ENCODE results near the gene KCTD2.

The KCTD2 gene

GRCh38 chr17:75011401-75012095 lies 35.5 kb upstream of the KCTD2 start:
- Histone ChIP-seq H3K27ac (replicated peaks) (no peak overlapping the region; the same call in 1 of the 2 replicates), H3K4me3 (replicated peaks; ENCODE audit: insufficient read depth, low read length) (no peak overlapping the region), H3K27me3 (ENCODE audit: insufficient read depth, poor library complexity, severe bottlenecking) (no peaks in the 10 kb centered on the region)
- TF ChIP-seq POLR2AphosphoS5 (IDR thresholded peaks at IDR 0.05; ENCODE audit: low read depth): no peak
- TF ChIP-seq CTCF (IDR thresholded peaks at IDR 0.05; ENCODE audit: insufficient read depth, low read length): no peak
- TF ChIP-seq REST (IDR thresholded peaks at IDR 0.05; ENCODE audit: insufficient replicate concordance, low read depth): no peak
- no peak for TF ChIP-seq GABPA (IDR thresholded peaks at IDR 0.05; ENCODE audit: low read depth)
- TF ChIP-seq SPI1 (IDR thresholded peaks at IDR 0.05; ENCODE audit: borderline replicate concordance, low read depth): no peak
- DNase-seq (ENCODE audit: low read depth in 1 of 2, low spot score in 1 of 2): no peak

GRCh38 chr17:75012096-75012345 lies 35.0 kb upstream of the KCTD2 start:
- peak overlapping the region; percentile 85 for H3K27ac ChIP-seq (replicated peaks)
- TF ChIP-seq GABPA (IDR thresholded peaks at IDR 0.05; ENCODE audit: low read depth) (no peak), CTCF (IDR thresholded peaks at IDR 0.05; ENCODE audit: insufficient read depth, low read length) (no peak), POLR2AphosphoS5 (IDR thresholded peaks at IDR 0.05; ENCODE audit: low read depth) (no peak), SPI1 (IDR thresholded peaks at IDR 0.05; ENCODE audit: borderline replicate concordance, low read depth) (no peak), REST (IDR thresholded peaks at IDR 0.05; ENCODE audit: insufficient replicate concordance, low read depth) (no peak)

GRCh38 chr17:75012346-75013091 lies 34.5 kb upstream of the KCTD2 start, which contains the start of gene MRPL58:
Gene MRPL58 (plus strand): TSS chr17:75012670. CDS start chr17:75012687, 17 bp downstream.
- Histone ChIP-seq H3K27me3 (ENCODE audit: insufficient read depth, poor library complexity, severe bottlenecking) (no peaks in the 10 kb centered on the region), H3K4me3 (replicated peaks; ENCODE audit: insufficient read depth, low read length) (peak within 1 kb of the TSS; percentile 68), H3K27ac (replicated peaks) (peak within 1 kb of the TSS; percentile 85)
- DNase-seq (ENCODE audit: low read depth in 1 of 2, low spot score in 1 of 2): peak; percentile 76 to 82
- peak; percentile 90 for TF ChIP-seq POLR2AphosphoS5 (IDR thresholded peaks at IDR 0.05; ENCODE audit: low read depth)
- TF ChIP-seq GABPA (IDR thresholded peaks at IDR 0.05; ENCODE audit: low read depth): peak; percentile 96
- TF ChIP-seq CTCF (IDR thresholded peaks at IDR 0.05; ENCODE audit: insufficient read depth, low read length): no peak
- peak; percentile 82 for TF ChIP-seq REST (IDR thresholded peaks at IDR 0.05; ENCODE audit: insufficient replicate concordance, low read depth)
- peak; percentile 51; the same call in 1 of the 2 replicates for TF ChIP-seq SPI1 (IDR thresholded peaks at IDR 0.05; ENCODE audit: borderline replicate concordance, low read depth)

More at GRCh38 chr17:75012096-75012345, 35.0 kb upstream of the KCTD2 start:
- Histone ChIP-seq H3K4me3 (replicated peaks; ENCODE audit: insufficient read depth, low read length) (peak overlapping the region; percentile 68), H3K27me3 (ENCODE audit: insufficient read depth, poor library complexity, severe bottlenecking) (no peaks in the 10 kb centered on the region)
- DNase-seq (ENCODE audit: low read depth in 1 of 2, low spot score in 1 of 2): no peak
